Endothelial cell of umbilical vein (primary cell): ENCODE data around the gene PASK.

ENCODE experiments used
- EZH2 ChIP-seq: IDR thresholded peaks from 2 replicates; pipeline ENCODE4 v1.6.1; 2012; ENCODE audit warnings: borderline replicate concordance, low read depth, mild to moderate bottlenecking, moderate library complexity, low read length, inconsistent platforms; ENCODE audit not compliant: severe bottlenecking
- GATA2 ChIP-seq: IDR thresholded peaks from 2 replicates; pipeline ENCODE4 v1.7.0; 2011; ENCODE audit warnings: low read depth, mild to moderate bottlenecking, moderate library complexity, mixed read lengths, low read length; ENCODE audit not compliant: insufficient read length, insufficient read depth
- JUN ChIP-seq: IDR thresholded peaks from 2 replicates; pipeline ENCODE4 v1.6.1; 2011; ENCODE audit warnings: borderline replicate concordance, low read depth; ENCODE audit not compliant: insufficient read length, insufficient read depth
- POLR2AphosphoS5 ChIP-seq: IDR thresholded peaks from 2 replicates; pipeline ENCODE4 v1.6.1; 2012; ENCODE audit warnings: low read depth, mild to moderate bottlenecking, control low read depth, low read length, moderate library complexity; ENCODE audit not compliant: insufficient read depth
- TF ChIP-seq, protein P1 (sequence below), 2 donors: IDR thresholded peaks; 1 replicate in 1 of 2; 2 replicates in 1 of 2; pipeline ENCODE4 v1.5.1; 2011; ENCODE audit warnings: low read length in 2 of 2, mild to moderate bottlenecking in 2 of 2, moderate library complexity in 2 of 2, control low read depth in 1 of 2, inconsistent platforms in 1 of 2, low read depth in 1 of 2; ENCODE audit not compliant: insufficient read depth in 1 of 2; ENCODE audit errors: extremely low read depth in 1 of 2

GRCh38 chr2:241157841-241158545 lies 8.7 kb upstream of the PASK start:
- no peak for TF ChIP-seq EZH2
- TF ChIP-seq, protein P1, sequence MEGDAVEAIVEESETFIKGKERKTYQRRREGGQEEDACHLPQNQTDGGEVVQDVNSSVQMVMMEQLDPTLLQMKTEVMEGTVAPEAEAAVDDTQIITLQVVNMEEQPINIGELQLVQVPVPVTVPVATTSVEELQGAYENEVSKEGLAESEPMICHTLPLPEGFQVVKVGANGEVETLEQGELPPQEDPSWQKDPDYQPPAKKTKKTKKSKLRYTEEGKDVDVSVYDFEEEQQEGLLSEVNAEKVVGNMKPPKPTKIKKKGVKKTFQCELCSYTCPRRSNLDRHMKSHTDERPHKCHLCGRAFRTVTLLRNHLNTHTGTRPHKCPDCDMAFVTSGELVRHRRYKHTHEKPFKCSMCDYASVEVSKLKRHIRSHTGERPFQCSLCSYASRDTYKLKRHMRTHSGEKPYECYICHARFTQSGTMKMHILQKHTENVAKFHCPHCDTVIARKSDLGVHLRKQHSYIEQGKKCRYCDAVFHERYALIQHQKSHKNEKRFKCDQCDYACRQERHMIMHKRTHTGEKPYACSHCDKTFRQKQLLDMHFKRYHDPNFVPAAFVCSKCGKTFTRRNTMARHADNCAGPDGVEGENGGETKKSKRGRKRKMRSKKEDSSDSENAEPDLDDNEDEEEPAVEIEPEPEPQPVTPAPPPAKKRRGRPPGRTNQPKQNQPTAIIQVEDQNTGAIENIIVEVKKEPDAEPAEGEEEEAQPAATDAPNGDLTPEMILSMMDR (IDR thresholded peaks at IDR 0.05; ENCODE audit: extremely low read depth in 1 of 2, insufficient read depth in 1 of 2, low read depth in 1 of 2, low read length in 2 of 2), result no peak
- peak; percentile 64 for TF ChIP-seq GATA2
- no peak for TF ChIP-seq POLR2AphosphoS5
- peak; percentile 35 for TF ChIP-seq JUN
